ENCODE results near the gene MDH1. TPM values are rescaled to one million over a fixed set of nuclear protein-coding genes. Genes with fewer than 3 reads are reported as not detected.
"Not testable (repeated sequence)": the region's sequence is repeated elsewhere in the genome, so short reads cannot be mapped to it uniquely, and the experiment has no call there.

MDH1 gene
- total and polyA plus RNA-seq, 7 donors = 198 to 382 (median 217) TPM

DNA sequence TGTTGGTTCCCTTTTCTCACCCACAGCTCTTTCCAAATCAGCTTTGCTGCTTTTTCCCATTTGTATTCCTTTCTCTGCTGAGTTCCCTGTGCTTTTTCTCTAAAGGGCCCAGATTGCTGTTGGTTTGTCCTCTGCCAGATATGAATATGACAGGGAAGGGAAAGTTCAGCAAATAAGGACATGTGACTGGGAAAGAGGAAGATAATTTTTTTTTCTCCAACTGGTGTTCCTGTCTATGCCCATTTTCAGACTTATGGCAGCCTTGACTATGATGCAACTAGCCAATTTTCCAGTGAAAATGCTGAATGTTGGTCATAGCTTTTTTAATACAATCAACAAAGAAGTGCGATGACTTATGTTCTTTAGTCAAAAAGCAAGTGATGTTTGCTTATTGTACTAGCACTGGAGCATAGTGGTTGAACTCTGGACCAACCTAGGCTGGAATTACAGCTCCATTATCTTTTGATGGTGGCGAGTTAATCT lies 7.7 kb downstream of the MDH1 start:
- Histone ChIP-seq H3K4me1 (peaks cover 0 to 40% (median 27%) of the 10 kb centered on the region in 4 donors), H3K36me3 (peaks cover 0 to 81% (median 16%) of the 10 kb centered on the region in 4 donors), H3K27ac (no peak overlapping the region), H3K4me3 (no peak overlapping the region), H3K9me3 (no peaks in the 10 kb centered on the region), H3K27me3 (no peaks in the 10 kb centered on the region)
- DNase-seq = no peak
- 34 to 77% methylated on average over 2 of the region's 2 CpGs for WGBS, 2 donors
- intact Hi-C loops (cut with DNase I) = no loop called here
- TF ChIP-seq EP300 (IDR thresholded peaks at IDR 0.05) = no peak
- TF ChIP-seq POLR2A (IDR thresholded peaks at IDR 0.05) = no peak
- TF ChIP-seq, protein P1, sequence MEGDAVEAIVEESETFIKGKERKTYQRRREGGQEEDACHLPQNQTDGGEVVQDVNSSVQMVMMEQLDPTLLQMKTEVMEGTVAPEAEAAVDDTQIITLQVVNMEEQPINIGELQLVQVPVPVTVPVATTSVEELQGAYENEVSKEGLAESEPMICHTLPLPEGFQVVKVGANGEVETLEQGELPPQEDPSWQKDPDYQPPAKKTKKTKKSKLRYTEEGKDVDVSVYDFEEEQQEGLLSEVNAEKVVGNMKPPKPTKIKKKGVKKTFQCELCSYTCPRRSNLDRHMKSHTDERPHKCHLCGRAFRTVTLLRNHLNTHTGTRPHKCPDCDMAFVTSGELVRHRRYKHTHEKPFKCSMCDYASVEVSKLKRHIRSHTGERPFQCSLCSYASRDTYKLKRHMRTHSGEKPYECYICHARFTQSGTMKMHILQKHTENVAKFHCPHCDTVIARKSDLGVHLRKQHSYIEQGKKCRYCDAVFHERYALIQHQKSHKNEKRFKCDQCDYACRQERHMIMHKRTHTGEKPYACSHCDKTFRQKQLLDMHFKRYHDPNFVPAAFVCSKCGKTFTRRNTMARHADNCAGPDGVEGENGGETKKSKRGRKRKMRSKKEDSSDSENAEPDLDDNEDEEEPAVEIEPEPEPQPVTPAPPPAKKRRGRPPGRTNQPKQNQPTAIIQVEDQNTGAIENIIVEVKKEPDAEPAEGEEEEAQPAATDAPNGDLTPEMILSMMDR (IDR thresholded peaks at IDR 0.05) = no peak

GRCh38 chr2:63598981-63599380 lies 10.2 kb downstream of the MDH1 start:
- 89 to 91% methylated on average over 2 of the region's 2 CpGs for WGBS, 2 donors
- no peak for TF ChIP-seq POLR2AphosphoS5 (IDR thresholded peaks at IDR 0.05)
- TF ChIP-seq, protein P1 (IDR thresholded peaks at IDR 0.05) = no peak
- TF ChIP-seq POLR2A (IDR thresholded peaks at IDR 0.05) = no peak
- no peak for TF ChIP-seq EP300 (IDR thresholded peaks at IDR 0.05)
- Histone ChIP-seq H3K27ac (no peak overlapping the region), H3K4me1 (peaks cover 0 to 23% (median 12%) of the 10 kb centered on the region in 4 donors), H3K27me3 (no peaks in the 10 kb centered on the region), H3K4me3 (no peak overlapping the region), H3K9me3 (no peaks in the 10 kb centered on the region), H3K36me3 (peaks cover 0 to 99% (median 25%) of the 10 kb centered on the region in 4 donors)
- intact Hi-C loops (cut with DNase I) = no loop called here
- no peak for DNase-seq

DNA sequence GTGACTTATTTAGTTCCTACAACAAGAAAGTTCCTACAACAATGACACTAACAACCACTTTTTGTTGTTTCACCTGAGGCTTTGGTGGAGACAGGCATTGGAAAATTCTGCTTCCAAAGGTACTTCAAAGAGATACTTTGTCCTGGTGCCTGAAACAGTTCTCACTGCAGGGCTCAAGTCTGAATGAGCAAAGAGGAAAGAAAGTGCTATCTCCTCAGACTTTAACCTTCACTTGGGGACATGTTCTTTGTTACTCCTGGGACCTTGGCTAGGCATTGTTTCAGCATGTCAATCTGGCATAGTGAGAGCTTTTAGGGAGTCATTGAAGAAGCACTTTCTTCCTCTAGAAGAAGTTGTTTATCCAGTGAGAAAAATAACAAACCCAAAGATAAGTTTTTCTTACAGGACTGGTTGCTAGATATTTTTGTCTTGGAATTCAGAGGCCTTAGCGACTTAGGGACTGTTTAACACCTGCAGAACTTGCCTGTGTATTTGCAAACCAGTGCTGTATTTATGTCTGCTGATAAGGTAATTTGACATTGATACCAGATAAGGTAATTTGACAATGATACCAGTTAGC lies 12.2 kb downstream of the MDH1 start:
- 94 to 96% methylated on average over 1 of the region's 1 CpG for WGBS, 2 donors

DNA sequence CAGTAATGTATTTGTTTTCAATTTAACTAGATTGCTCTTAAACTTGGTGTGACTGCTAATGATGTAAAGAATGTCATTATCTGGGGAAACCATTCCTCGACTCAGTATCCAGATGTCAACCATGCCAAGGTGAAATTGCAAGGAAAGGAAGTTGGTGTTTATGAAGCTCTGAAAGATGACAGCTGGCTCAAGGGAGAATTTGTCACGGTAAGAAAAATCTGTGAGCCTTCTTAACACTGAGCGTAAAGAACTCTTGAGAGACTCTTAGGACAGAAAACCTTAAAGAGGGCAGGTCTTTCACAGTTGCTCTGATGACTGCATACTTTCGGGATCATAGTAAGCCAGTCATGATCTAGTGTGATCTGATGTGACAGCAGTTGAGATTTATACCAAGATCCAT lies 15.9 kb downstream of the MDH1 start:
- DNase-seq = no peak
- H3K36me3 ChIP-seq = peaks cover 32 to 84% (median 41%) of the 10 kb centered on the region in 4 donors
- no peak for TF ChIP-seq POLR2A (IDR thresholded peaks at IDR 0.05)
- no peak for TF ChIP-seq POLR2AphosphoS5 (IDR thresholded peaks at IDR 0.05)
- TF ChIP-seq, protein P1 (IDR thresholded peaks at IDR 0.05) = no peak
- TF ChIP-seq EP300 (IDR thresholded peaks at IDR 0.05) = no peak
- no peaks in the 10 kb centered on the region for H3K27me3 ChIP-seq
- no peaks in the 10 kb centered on the region for H3K9me3 ChIP-seq
- no peaks in the 10 kb centered on the region for H3K4me1 ChIP-seq
- intact Hi-C loops (cut with DNase I) = no loop called here
- no peak overlapping the region for H3K4me3 ChIP-seq
- 92 to 93% methylated on average over 4 of the region's 4 CpGs for WGBS, 2 donors
- H3K27ac ChIP-seq = no peak overlapping the region

More for the DNA sequence above, 12.2 kb downstream of the MDH1 start:
- Histone ChIP-seq H3K9me3 (no peaks in the 10 kb centered on the region), H3K4me1 (peaks cover 0 to 4% (median under 1%) of the 10 kb centered on the region in 4 donors), H3K4me3 (no peak overlapping the region), H3K27ac (no peak overlapping the region), H3K27me3 (no peaks in the 10 kb centered on the region), H3K36me3 (peaks cover 19 to 99% (median 38%) of the 10 kb centered on the region in 4 donors)
- intact Hi-C loops (cut with DNase I) = no loop called here
- TF ChIP-seq POLR2A (IDR thresholded peaks at IDR 0.05) (no peak), POLR2AphosphoS5 (IDR thresholded peaks at IDR 0.05) (no peak), EP300 (IDR thresholded peaks at IDR 0.05) (no peak)
- TF ChIP-seq, protein P1 (IDR thresholded peaks at IDR 0.05) = no peak
- DNase-seq = no peak

GRCh38 chr2:63608865-63609264 lies 20.1 kb downstream of the MDH1 start:
- H3K9me3 ChIP-seq; H3K27me3 ChIP-seq; H3K4me1 ChIP-seq; H3K4me3 ChIP-seq; DNase-seq; intact Hi-C loops (cut with DNase I); H3K27ac ChIP-seq: not testable (repeated sequence)
- H3K36me3 ChIP-seq = peaks cover 28 to 43% (median 30%) of the 10 kb centered on the region in 4 donors
- 75 to 78% methylated on average over 8 of the region's 8 CpGs for WGBS, 2 donors

Data from sigmoid colon (tissue), 7 donors.